Measurements from ENCODE around the gene C2CD5. TPM values are rescaled to one million over a fixed set of nuclear protein-coding genes. Genes with fewer than 3 reads are reported as not detected.

C2CD5 gene
- total RNA-seq, 1 experiment from 2014 or later, result 35.4 TPM

DNA sequence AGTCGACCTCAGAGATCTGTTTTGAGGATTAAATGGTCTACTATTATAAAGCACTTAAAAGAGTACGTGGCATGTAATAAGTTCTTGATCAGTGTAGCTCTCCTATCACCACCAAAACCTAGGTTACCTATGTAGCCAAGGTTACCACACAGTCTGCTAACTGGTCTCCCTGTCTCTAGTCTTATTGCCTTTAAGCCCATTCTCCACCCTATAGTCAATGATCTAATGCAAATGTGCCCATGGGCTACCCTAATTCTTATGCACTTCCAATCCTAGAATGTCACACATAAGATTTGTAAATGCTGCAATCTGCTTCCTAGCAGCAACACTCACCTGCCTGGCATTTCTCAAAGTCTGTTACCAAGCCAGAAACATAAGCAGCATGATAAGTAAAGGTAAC is 44.9 kb downstream of the C2CD5 start:
- Histone ChIP-seq H2BK5ac (ENCODE audit: insufficient read length, low read length) (no peak overlapping the region), H3K4ac (ENCODE audit: low read depth, low read length) (no peak overlapping the region), H2AK5ac (ENCODE audit: insufficient read length, low read length) (no peak overlapping the region), H4K91ac (ENCODE audit: insufficient read length, low read depth, low read length) (no peak overlapping the region), H2BK120ac (ENCODE audit: low read depth, low read length, poor library complexity, severe bottlenecking) (no peak overlapping the region), H3K79me2 (ENCODE audit: insufficient read depth, low read length) (no peaks in the 10 kb centered on the region), H3K27ac (ENCODE audit: insufficient read length, low read depth, low read length) (no peak overlapping the region), H3K4me1 (ENCODE audit: insufficient read depth, low read length) (no peaks in the 10 kb centered on the region), H3K9ac (ENCODE audit: extremely low read depth, insufficient read length, low read length) (no peak overlapping the region), H4K20me1 (ENCODE audit: control insufficient read depth, insufficient read depth, insufficient read length) (no peaks in the 10 kb centered on the region), H3K23ac (ENCODE audit: insufficient read length, low read depth, low read length) (no peak overlapping the region), H3K18ac (ENCODE audit: insufficient read length, low read depth, low read length) (no peak overlapping the region), H3K27me3 (ENCODE audit: insufficient read depth, low read length) (no peaks in the 10 kb centered on the region), H2BK20ac (ENCODE audit: low read depth, low read length, poor library complexity, severe bottlenecking) (no peak overlapping the region), H4K8ac (replicated peaks; ENCODE audit: insufficient read length, low read depth, low read length) (no peak overlapping the region), H4K5ac (ENCODE audit: insufficient read length, low read depth, low read length) (no peak overlapping the region), H3K4me2 (ENCODE audit: insufficient read depth, insufficient read length, low read length) (no peak overlapping the region), H3K14ac (ENCODE audit: insufficient read depth, low read length) (no peak overlapping the region), H2BK15ac (ENCODE audit: low read depth, low read length) (no peak overlapping the region), H3K23me2 (ENCODE audit: insufficient read length, low read depth, low read length, poor library complexity, severe bottlenecking) (no peaks in the 10 kb centered on the region), H3K79me1 (ENCODE audit: insufficient read depth, low read depth, low read length, poor library complexity, severe bottlenecking) (no peaks in the 10 kb centered on the region), H2BK12ac (ENCODE audit: insufficient read length, low read depth, low read length) (no peak overlapping the region), H3T11ph (ENCODE audit: low read length) (no peak overlapping the region), H3K9me3 (ENCODE audit: control insufficient read depth, low read depth, low read length) (no peaks in the 10 kb centered on the region), H3K56ac (ENCODE audit: insufficient read length, low read depth, low read length) (no peak overlapping the region), H2AFZ (ENCODE audit: low read length) (no peak overlapping the region)
- TF ChIP-seq, protein P1, sequence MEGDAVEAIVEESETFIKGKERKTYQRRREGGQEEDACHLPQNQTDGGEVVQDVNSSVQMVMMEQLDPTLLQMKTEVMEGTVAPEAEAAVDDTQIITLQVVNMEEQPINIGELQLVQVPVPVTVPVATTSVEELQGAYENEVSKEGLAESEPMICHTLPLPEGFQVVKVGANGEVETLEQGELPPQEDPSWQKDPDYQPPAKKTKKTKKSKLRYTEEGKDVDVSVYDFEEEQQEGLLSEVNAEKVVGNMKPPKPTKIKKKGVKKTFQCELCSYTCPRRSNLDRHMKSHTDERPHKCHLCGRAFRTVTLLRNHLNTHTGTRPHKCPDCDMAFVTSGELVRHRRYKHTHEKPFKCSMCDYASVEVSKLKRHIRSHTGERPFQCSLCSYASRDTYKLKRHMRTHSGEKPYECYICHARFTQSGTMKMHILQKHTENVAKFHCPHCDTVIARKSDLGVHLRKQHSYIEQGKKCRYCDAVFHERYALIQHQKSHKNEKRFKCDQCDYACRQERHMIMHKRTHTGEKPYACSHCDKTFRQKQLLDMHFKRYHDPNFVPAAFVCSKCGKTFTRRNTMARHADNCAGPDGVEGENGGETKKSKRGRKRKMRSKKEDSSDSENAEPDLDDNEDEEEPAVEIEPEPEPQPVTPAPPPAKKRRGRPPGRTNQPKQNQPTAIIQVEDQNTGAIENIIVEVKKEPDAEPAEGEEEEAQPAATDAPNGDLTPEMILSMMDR (conservative IDR thresholded peaks at IDR 0.05), result no peak
- Mint-ChIP-seq H3K36me3 (ENCODE audit: insufficient read depth in 1 of 3, low read depth in 3 of 3) (peaks cover 0 to 8% (median 0%) of the 10 kb centered on the region in 3 experiments; a peak in 2 of 7 replicates), H3K27me3 (ENCODE audit: low read depth) (no peaks in the 10 kb centered on the region), H3K27ac (peak overlapping the region in 2 of 3 experiments; percentile 4 to 61; a peak in 4 of 7 replicates), H3K9me3 (no peaks in the 10 kb centered on the region), H3K4me3 (no peak overlapping the region), H3K4me1 (peaks cover 12 to 13% of the 10 kb centered on the region in 2 experiments)
- DNase-seq, result no peak
- no CpG with 5 or more reads among the region's 2 CpGs for WGBS (ENCODE audit: extremely low coverage, insufficient read length, low lambda C conversion rate)
